Measurements from ENCODE around the gene CECR2.

Gene CECR2

DNA sequence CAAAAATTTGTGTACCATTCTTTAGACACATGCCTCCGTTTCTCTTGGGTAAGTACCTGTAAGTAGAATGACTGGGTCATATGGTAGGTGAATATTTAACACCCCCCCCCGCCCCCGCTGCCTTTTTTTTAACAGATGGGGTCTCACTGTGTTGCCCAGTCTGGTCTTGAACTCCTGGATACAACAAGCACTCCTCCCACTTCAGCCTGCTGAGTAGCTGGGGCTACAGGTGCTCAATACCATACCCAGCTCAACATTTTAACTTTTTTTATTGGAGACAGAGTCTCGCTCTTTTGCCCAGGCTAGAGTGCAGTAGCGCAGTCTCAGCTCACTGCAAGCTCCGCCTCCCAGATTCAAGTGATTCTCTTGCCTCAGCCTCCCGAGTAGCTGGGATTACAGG is 32.5 kb downstream of the CECR2 start:
- no peak for DNase-seq (ENCODE audit: low read depth, low spot score)
- H3K36me3 ChIP-seq (ENCODE audit: insufficient read depth, insufficient read length, low read length), result peaks cover 4% of the 10 kb centered on the region
- TF ChIP-seq YY1 (IDR thresholded peaks at IDR 0.05; ENCODE audit: insufficient read depth, insufficient read length), result no peak
- no peak for TF ChIP-seq SUZ12 (IDR thresholded peaks at IDR 0.05; ENCODE audit: extremely low read depth, insufficient read depth, insufficient read length)
- no peak for TF ChIP-seq ZNF274 (IDR thresholded peaks at IDR 0.05; ENCODE audit: low read depth, low read length)
- no peaks in the 10 kb centered on the region for H3K4me1 ChIP-seq (ENCODE audit: insufficient read depth, insufficient read length)
- no peak overlapping the region for H3K9ac ChIP-seq (ENCODE audit: insufficient read length, low read depth)
- H3K9me3 ChIP-seq (ENCODE audit: insufficient read depth, low read length), result no peaks in the 10 kb centered on the region
- H3K27me3 ChIP-seq (ENCODE audit: insufficient read depth, insufficient read length), result no peaks in the 10 kb centered on the region
- no peak overlapping the region for H3K4me3 ChIP-seq (ENCODE audit: insufficient read length, low read depth)

DNA sequence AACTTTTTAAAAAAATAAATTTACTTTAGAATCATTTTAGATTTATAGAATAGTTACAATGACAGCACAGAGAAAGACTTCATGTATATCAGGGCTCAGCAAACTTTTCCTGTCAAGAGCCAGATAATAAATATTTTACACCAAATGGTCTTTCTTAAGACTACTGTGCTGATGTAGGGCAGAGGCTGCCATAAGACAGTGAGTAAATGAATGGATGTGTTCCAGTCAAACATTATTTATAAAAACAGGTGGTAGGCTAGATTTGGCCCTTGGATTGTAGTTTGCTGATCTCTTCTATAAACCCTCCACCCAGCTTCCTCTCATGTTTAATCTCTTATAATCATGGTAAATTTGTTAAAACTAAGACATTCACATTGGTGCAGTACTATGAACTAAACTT is 33.0 kb downstream of the CECR2 start:
- H3K27me3 ChIP-seq (ENCODE audit: insufficient read depth, insufficient read length), result no peaks in the 10 kb centered on the region
- H3K9ac ChIP-seq (ENCODE audit: insufficient read length, low read depth), result no peak overlapping the region
- no peak for DNase-seq (ENCODE audit: low read depth, low spot score)
- TF ChIP-seq YY1 (IDR thresholded peaks at IDR 0.05; ENCODE audit: insufficient read depth, insufficient read length) (no peak), ZNF274 (IDR thresholded peaks at IDR 0.05; ENCODE audit: low read depth, low read length) (no peak), SUZ12 (IDR thresholded peaks at IDR 0.05; ENCODE audit: extremely low read depth, insufficient read depth, insufficient read length) (no peak)
- H3K4me3 ChIP-seq (ENCODE audit: insufficient read length, low read depth), result no peak overlapping the region
- no peaks in the 10 kb centered on the region for H3K9me3 ChIP-seq (ENCODE audit: insufficient read depth, low read length)
- peaks cover 4% of the 10 kb centered on the region for H3K36me3 ChIP-seq (ENCODE audit: insufficient read depth, insufficient read length, low read length)
- no peaks in the 10 kb centered on the region for H3K4me1 ChIP-seq (ENCODE audit: insufficient read depth, insufficient read length)

DNA sequence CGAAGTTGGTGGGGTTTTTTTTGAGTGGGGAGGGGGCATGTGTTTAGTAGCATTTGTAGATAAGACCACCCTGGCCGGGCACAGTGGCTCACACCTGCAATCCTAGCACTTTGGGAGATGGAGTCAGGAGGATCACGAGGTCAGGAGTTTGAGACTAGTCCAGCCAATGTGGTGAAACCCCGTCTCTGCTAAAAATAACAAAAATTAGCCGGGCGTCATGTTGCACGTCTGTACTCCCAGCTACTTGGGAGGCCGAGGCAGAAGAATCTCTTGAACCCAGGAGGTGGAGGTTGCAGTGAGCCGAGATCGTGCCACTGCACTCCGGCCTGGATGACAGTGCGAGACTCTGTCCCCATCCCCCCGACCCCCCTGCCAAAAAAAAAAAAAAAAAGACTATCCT is 34.6 kb downstream of the CECR2 start:
- Histone ChIP-seq H3K27me3 (ENCODE audit: insufficient read depth, insufficient read length) (no peaks in the 10 kb centered on the region), H3K4me3 (ENCODE audit: insufficient read length, low read depth) (no peak overlapping the region), H3K9ac (ENCODE audit: insufficient read length, low read depth) (no peak overlapping the region), H3K9me3 (ENCODE audit: insufficient read depth, low read length) (no peaks in the 10 kb centered on the region), H3K36me3 (ENCODE audit: insufficient read depth, insufficient read length, low read length) (peaks cover 4% of the 10 kb centered on the region), H3K4me1 (ENCODE audit: insufficient read depth, insufficient read length) (no peaks in the 10 kb centered on the region)
- TF ChIP-seq ZNF274 (IDR thresholded peaks at IDR 0.05; ENCODE audit: low read depth, low read length), result no peak
- no peak for TF ChIP-seq YY1 (IDR thresholded peaks at IDR 0.05; ENCODE audit: insufficient read depth, insufficient read length)
- DNase-seq (ENCODE audit: low read depth, low spot score), result no peak

DNA sequence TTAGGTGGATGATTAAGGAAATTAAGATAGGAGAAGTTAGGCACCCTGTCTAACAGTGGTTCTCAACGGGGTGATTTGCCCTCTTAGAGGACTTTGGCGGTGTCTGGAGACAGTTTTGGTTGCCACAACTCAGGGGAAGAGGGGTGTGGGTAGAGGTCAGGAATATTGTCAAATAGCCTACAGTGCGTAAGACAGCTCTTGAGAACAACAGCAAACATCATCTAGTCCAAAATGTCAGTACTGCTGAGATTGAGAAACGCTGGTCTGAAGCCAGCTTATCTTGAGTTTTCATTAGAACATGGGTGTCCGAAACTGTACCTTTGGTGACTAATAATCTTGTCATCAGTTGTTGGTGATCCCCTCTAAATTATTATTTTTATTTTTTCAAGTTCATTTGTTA is 38.4 kb downstream of the CECR2 start:
- Histone ChIP-seq H3K4me1 (ENCODE audit: insufficient read depth, insufficient read length) (peaks cover under 1% of the 10 kb centered on the region), H3K9me3 (ENCODE audit: insufficient read depth, low read length) (no peaks in the 10 kb centered on the region), H3K4me3 (ENCODE audit: insufficient read length, low read depth) (no peak overlapping the region), H3K27me3 (ENCODE audit: insufficient read depth, insufficient read length) (no peaks in the 10 kb centered on the region), H3K36me3 (ENCODE audit: insufficient read depth, insufficient read length, low read length) (no peaks in the 10 kb centered on the region), H3K9ac (ENCODE audit: insufficient read length, low read depth) (no peak overlapping the region)
- no peak for DNase-seq (ENCODE audit: low read depth, low spot score)
- TF ChIP-seq SUZ12 (IDR thresholded peaks at IDR 0.05; ENCODE audit: extremely low read depth, insufficient read depth, insufficient read length), result no peak
- no peak for TF ChIP-seq ZNF274 (IDR thresholded peaks at IDR 0.05; ENCODE audit: low read depth, low read length)
- no peak for TF ChIP-seq YY1 (IDR thresholded peaks at IDR 0.05; ENCODE audit: insufficient read depth, insufficient read length)

DNA sequence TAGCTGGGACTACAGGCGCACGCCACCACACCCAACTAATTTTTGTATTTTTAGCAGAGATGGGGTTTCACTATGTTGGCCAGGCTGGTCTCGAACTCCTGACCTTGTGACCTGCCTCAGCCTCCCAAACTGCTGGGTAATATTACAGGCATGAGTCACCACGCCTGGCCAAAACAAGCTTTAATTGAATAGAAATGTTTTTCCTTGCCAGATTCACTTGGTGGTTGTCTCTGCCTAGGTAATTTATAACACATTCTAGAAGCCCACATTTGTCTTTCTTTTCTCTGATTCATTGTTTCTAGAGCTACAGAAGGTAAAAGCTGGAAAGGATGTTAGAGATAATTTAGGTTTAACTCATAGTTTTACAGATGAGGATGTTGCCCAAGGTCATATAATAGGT is 41.3 kb downstream of the CECR2 start:
- Histone ChIP-seq H3K27me3 (ENCODE audit: insufficient read depth, insufficient read length) (no peaks in the 10 kb centered on the region), H3K4me1 (ENCODE audit: insufficient read depth, insufficient read length) (peaks cover 4% of the 10 kb centered on the region), H3K9me3 (ENCODE audit: insufficient read depth, low read length) (no peaks in the 10 kb centered on the region), H3K9ac (ENCODE audit: insufficient read length, low read depth) (no peak overlapping the region), H3K36me3 (ENCODE audit: insufficient read depth, insufficient read length, low read length) (no peaks in the 10 kb centered on the region), H3K4me3 (ENCODE audit: insufficient read length, low read depth) (no peak overlapping the region)
- no peak for DNase-seq (ENCODE audit: low read depth, low spot score)
- TF ChIP-seq SUZ12 (IDR thresholded peaks at IDR 0.05; ENCODE audit: extremely low read depth, insufficient read depth, insufficient read length) (no peak), YY1 (IDR thresholded peaks at IDR 0.05; ENCODE audit: insufficient read depth, insufficient read length) (no peak), ZNF274 (IDR thresholded peaks at IDR 0.05; ENCODE audit: low read depth, low read length) (no peak)

DNA sequence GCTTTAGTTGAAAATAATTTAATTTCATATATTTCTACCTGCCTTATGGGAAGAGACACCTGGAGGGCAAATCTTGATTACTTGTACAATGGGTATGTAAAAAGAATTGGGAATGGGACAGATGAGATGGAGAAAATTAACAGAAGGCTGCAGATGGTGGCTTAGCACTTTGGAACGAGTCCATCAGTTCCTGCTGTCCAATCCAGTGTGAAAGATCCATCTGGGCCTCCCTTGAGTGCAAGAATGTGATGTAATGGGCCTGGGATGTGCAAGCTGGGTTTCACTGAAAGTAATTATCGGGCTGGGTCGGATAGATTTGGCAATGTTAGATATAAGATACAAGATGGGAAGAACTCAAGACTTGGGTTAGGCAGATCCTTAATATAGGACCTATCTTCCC is 42.0 kb downstream of the CECR2 start:
- Histone ChIP-seq H3K4me3 (ENCODE audit: insufficient read length, low read depth) (no peak overlapping the region), H3K4me1 (ENCODE audit: insufficient read depth, insufficient read length) (peaks cover 4% of the 10 kb centered on the region), H3K27me3 (ENCODE audit: insufficient read depth, insufficient read length) (no peaks in the 10 kb centered on the region), H3K9ac (ENCODE audit: insufficient read length, low read depth) (no peak overlapping the region), H3K9me3 (ENCODE audit: insufficient read depth, low read length) (no peaks in the 10 kb centered on the region), H3K36me3 (ENCODE audit: insufficient read depth, insufficient read length, low read length) (no peaks in the 10 kb centered on the region)
- TF ChIP-seq ZNF274 (IDR thresholded peaks at IDR 0.05; ENCODE audit: low read depth, low read length) (no peak), YY1 (IDR thresholded peaks at IDR 0.05; ENCODE audit: insufficient read depth, insufficient read length) (no peak), SUZ12 (IDR thresholded peaks at IDR 0.05; ENCODE audit: extremely low read depth, insufficient read depth, insufficient read length) (no peak)
- no peak for DNase-seq (ENCODE audit: low read depth, low spot score)

DNA sequence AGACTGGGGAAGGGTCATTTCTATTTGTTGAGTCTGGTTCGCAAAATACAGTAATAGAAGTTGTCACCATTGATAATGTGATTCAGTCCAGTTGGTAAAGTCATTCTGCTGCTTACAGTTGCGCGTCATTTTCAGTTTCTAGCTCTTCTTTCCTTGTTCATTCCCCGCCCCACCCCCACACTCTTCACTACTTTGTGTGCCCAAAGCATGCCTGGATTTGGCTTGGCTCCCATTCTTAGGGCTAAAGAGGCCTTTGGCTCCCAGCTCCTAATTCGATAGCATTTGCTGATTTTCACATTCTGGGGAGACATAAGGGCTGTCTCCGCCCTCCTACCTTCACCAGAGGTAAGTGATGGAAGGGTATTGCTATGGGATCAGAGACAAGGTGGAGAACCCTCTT is 43.0 kb downstream of the CECR2 start:
- H3K9me3 ChIP-seq (ENCODE audit: insufficient read depth, low read length), result no peaks in the 10 kb centered on the region
- H3K4me3 ChIP-seq (ENCODE audit: insufficient read length, low read depth), result no peak overlapping the region
- H3K36me3 ChIP-seq (ENCODE audit: insufficient read depth, insufficient read length, low read length), result no peaks in the 10 kb centered on the region
- no peak overlapping the region for H3K9ac ChIP-seq (ENCODE audit: insufficient read length, low read depth)
- no peak for TF ChIP-seq SUZ12 (IDR thresholded peaks at IDR 0.05; ENCODE audit: extremely low read depth, insufficient read depth, insufficient read length)
- TF ChIP-seq YY1 (IDR thresholded peaks at IDR 0.05; ENCODE audit: insufficient read depth, insufficient read length), result no peak
- TF ChIP-seq ZNF274 (IDR thresholded peaks at IDR 0.05; ENCODE audit: low read depth, low read length), result no peak
- peaks cover 4% of the 10 kb centered on the region for H3K4me1 ChIP-seq (ENCODE audit: insufficient read depth, insufficient read length)
- DNase-seq (ENCODE audit: low read depth, low spot score), result no peak
- H3K27me3 ChIP-seq (ENCODE audit: insufficient read depth, insufficient read length), result no peaks in the 10 kb centered on the region

DNA sequence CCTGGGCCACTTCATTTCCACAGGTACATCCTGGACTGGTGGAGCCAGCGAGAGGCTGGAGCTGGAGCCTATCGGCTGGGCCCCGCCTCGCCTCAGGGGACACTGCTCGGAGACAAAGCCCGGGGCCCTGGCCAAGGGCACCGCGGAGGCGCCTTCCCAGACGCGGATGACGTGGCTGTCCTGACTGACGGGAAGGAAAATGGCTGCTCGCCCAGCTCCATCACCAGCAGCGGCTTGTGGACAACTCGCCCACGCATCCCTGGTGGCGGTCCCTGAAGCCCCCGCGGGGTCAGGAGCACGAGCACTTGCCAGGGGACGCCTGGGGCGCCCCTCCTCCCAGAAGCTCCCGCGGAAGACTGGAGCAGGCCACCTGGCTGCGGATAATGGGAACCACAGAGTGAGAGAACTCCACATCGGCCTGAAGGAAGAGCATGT is 49.6 kb downstream of the CECR2 start:
- H3K4me3 ChIP-seq (ENCODE audit: insufficient read length, low read depth), result no peak overlapping the region
- H3K36me3 ChIP-seq (ENCODE audit: insufficient read depth, insufficient read length, low read length), result peaks cover 9% of the 10 kb centered on the region
- no peak for DNase-seq (ENCODE audit: low read depth, low spot score)
- H3K9me3 ChIP-seq (ENCODE audit: insufficient read depth, low read length), result no peaks in the 10 kb centered on the region
- H3K4me1 ChIP-seq (ENCODE audit: insufficient read depth, insufficient read length), result no peaks in the 10 kb centered on the region
- H3K27me3 ChIP-seq (ENCODE audit: insufficient read depth, insufficient read length), result no peaks in the 10 kb centered on the region
- H3K9ac ChIP-seq (ENCODE audit: insufficient read length, low read depth), result no peak overlapping the region
- TF ChIP-seq ZNF274 (IDR thresholded peaks at IDR 0.05; ENCODE audit: low read depth, low read length), result no peak
- TF ChIP-seq SUZ12 (IDR thresholded peaks at IDR 0.05; ENCODE audit: extremely low read depth, insufficient read depth, insufficient read length), result no peak
- no peak for TF ChIP-seq YY1 (IDR thresholded peaks at IDR 0.05; ENCODE audit: insufficient read depth, insufficient read length)
